HCEC 1CT (cell line): ENCODE results near the gene TMEM9.

Source experiments
- DNase-seq: peaks from one replicate; pipeline ENCODE4 v3.0.0-alpha.2; 2017

TMEM9 gene

GRCh38 chr1:201126463-201126831, 27.8 kb downstream of the TMEM9 start:
- no peak for DNase-seq

DNA sequence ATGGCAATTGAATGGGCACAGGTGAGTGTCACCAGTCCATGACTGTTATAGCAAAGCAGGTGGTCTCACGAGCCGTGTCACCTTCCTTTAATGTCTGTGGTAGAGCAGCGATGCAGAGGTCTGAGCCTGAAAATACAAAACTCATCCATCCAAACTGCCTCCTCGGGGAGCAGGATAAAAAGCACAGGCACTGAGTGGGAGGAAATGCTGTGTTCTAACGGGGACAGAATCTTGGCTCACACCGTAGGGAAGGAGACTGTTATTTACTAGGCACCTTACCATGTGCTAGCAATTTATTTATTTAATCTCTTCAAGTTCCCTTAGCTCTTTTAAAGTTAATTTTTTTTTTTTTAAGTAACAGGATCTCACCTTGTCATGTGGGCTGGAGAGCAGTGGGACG, 28.5 kb downstream of the TMEM9 start:
- no peak for DNase-seq

GRCh38 chr1:201125019-201125418, 29.3 kb downstream of the TMEM9 start:
- peak; percentile 1 for DNase-seq

- DNase-seq = no peak
Observed at GRCh38 chr1:201123866-201124265, 30.4 kb downstream of the TMEM9 start.

DNA sequence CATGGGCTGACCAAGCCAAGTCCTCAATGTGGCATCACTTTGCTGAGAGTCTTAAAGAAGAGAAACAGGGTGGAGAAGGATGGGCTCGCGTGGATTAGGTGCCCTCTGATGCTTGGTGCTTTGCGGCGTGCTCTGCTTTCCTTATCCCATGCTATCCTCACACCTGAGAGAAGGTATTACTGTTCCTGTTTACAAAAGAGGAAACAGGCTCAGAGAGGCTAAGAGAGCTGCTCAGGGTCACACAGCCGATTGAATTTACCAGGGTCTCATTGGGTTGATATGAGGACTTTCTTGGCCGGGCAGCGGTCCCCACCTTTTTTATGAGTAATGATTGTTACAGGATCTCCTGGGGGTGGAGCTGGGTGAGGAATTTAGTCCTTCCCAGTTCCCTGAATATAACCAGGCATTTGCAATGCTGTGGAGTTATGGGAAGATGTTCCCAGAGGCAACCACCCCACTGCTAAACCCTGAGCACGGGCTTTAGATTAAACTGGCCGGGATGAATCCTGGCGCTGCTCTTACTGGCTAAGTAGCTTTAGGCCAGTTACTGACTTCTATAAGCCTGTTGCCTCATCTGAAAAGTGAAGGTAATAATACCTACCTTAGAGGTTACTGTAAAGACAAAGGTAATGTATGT, 31.8 kb downstream of the TMEM9 start:
- no peak for DNase-seq

- no peak for DNase-seq
Observed at GRCh38 chr1:201119206-201120197, 34.8 kb downstream of the TMEM9 start.

DNA sequence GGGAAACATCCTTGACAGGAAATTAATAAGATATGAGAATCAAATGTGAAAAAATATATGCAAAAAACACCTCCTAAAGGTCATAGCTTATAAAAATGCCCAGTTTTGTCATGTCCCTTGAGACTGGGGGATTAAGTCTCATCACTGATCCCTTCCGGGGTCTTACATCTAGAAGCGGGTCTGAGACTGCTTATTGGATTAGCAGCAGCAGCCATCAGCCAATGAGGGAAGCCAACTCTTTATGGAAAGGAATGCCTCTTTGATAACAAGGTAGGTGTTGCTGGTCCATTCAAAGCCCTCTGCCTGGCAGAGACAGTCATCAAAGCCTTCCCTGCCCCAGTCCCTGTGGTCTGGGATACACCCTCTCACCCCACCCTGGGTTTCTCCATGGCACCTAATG, 38.2 kb downstream of the TMEM9 start:
- DNase-seq = no peak

DNA sequence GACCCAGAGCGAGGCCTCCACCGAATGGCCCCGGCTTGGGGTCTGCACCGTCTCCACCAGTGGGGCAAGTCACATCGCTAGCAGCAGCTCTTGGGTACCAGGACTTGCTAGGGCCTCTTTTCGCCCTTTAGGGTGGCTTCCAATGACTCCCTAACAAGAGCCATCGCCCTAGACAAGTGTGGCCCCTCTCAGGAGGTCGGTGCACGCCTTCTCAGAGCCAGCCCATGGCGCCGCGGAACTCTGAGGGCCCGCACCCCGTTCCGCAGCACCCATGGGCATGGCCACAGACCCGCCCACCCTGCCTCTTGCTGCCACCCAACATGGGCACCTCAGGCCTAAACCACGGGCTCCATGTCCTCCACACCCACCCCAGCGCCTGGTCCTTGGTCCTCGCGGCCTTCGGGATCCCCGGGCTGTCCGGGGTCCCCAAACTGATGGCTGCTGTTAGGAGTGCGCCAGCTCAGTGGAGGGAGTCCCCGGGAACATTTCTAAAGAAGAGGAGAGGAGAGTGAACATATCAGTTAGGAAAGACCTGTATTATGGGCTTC, 38.8 kb downstream of the TMEM9 start:
- no peak for DNase-seq

GRCh38 chr1:201114245-201115131, 39.8 kb downstream of the TMEM9 start:
- peak; percentile 86 for DNase-seq

- no peak for DNase-seq
Observed at GRCh38 chr1:201113451-201114244, 40.6 kb downstream of the TMEM9 start.

DNA sequence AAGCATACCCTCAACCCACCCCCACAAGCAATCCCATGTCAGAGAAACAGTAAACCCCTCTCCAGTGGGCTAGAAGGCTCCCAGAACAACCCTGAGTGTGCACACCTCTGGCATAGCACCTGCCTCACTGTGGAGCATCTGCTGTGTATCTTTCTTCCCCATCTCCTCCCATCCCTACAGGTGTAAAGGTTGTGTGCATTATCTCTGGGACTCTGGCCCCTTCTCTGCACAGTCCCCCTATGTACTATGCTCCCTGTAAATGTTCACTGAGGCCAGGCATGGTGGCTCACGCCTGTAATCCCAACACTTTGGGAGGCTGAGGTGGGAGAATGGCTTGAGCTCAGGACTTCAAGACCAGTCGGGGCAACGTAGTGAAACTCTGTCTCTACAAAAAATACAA, 41.3 kb downstream of the TMEM9 start:
- DNase-seq = no peak

DNA sequence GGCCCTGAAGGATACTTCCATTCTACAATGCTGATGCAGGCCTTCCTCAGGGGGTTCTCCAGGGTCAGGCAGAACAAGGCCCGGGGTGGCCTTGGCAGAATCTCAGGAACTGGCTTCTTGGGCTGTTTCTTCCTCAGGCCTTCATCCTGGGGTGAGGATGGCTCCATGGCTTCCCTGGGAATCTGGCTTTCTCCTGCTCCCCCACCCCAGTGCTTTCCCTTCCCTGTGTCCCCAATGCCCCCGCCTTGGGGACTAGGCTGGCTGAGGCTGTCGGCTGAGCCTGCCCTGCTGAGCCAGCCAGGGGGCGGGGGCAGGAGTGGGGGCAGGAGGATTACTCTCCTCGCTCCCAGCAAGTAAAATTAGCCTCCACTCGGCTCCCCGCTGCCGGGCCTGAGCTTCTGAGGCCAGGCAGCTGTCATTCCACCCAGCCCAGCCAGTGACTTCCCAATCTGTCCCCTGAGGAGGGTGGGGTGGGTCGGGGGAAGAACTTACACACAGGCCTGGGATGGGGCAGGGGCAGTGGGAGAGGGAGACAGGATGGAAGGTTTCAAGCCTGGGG, 42.0 kb downstream of the TMEM9 start, which contains the start of gene CACNA1S:
TSS of gene CACNA1S (minus strand) at position 254 of the 559 bp plus-strand sequence. CDS start at position 167, 87 bp downstream.
- DNase-seq = no peak

GRCh38 chr1:201111672-201112071, 42.6 kb downstream of the TMEM9 start:
- no peak for DNase-seq

DNA sequence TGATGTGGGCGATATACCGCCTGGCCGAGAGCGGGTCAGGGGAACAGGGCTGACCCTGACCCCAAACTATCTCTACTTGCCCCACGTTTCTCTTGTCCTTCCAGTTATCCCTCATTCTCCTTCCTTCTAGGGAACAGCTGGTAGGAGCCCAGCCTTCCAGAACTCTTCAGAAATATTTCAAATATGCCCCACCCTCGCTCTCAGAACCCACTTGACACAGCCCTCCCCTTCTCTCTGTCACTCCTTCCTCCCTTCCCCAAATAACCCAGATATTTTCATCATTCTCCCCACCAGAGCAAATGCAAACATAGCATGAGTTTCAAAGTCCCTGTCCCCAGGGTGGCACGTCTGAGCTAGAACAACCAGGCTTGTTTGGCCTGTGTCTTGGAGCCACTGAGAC, 43.1 kb downstream of the TMEM9 start:
- DNase-seq = no peak

- no peak for DNase-seq
Observed at GRCh38 chr1:201110616-201111015, 43.7 kb downstream of the TMEM9 start.

- no peak for DNase-seq
Observed at GRCh38 chr1:201110138-201110537, 44.1 kb downstream of the TMEM9 start.

- DNase-seq = no peak
Observed at GRCh38 chr1:201109651-201110050, 44.6 kb downstream of the TMEM9 start.

- no peak for DNase-seq
Observed at GRCh38 chr1:201108614-201109013, 45.7 kb downstream of the TMEM9 start.

DNA sequence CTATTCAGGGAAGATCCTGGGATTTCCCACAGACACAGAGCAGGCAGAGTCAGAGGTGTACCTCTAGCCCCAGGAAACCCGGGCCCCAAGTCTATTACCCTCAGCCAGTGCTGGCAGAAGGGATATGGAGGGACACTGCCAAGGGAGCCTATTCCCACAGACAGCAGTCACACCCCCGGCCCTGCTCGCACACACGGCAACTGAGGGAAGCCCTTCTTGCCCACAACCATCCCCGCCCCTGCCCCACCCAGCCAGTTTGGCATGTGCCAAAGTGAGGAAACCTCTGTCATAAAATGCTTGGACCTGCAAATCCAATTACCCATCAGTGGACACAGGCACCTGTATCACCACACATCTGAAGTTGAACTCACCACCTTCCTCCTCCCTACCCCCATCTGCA, 48.6 kb downstream of the TMEM9 start:
- DNase-seq = no peak

DNA sequence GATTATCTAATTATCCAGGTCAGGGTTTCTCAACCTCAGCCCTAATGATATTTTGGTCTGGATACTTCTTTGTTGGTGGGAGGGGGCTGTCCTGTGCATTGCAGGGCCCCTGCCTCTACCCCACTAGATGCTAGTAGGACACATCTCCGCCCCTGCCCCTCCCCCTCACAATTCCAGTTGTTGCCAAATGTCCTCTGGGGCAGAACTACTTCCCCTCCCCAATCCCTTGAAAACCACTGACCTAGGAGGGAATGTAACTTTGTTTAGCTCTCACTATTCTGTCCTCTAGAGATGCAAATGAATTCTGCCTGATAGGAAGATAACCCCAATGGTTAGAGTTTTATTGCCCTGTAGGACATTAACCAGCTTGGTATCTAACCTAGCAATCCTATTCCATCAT, 50.1 kb downstream of the TMEM9 start:
- DNase-seq = no peak

GRCh38 chr1:201103666-201104065, 50.6 kb downstream of the TMEM9 start:
- no peak for DNase-seq
